Measurements from ENCODE around the gene EPPIN. TPM values are rescaled to one million over a fixed set of nuclear protein-coding genes. Genes with fewer than 3 reads are reported as not detected.
"Not testable (repeated sequence)": the region's sequence is repeated elsewhere in the genome, so short reads cannot be mapped to it uniquely, and the experiment has no call there.

The EPPIN gene
- not detected for polyA plus RNA-seq

- no peak within 1 kb of the TSS for H3K4me3 ChIP-seq (ENCODE audit: low read depth in 1 of 2, low read length in 2 of 2)
- WGBS, 2 donors: 79 to 81% methylated on average over 6 of the region's 6 CpGs
These were observed at the start of gene EPPIN for GRCh38 chr20:45547206-45547770. EPPIN (minus strand) TSS chr20:45547401; CDS start chr20:45547357, 44 bp downstream.

GRCh38 chr20:45595235-45595634, 48.0 kb upstream of the EPPIN start:
- no peaks in the 10 kb centered on the region for H3K9me3 ChIP-seq (ENCODE audit: control insufficient read depth in 2 of 2, insufficient read depth in 1 of 2, low read depth in 1 of 2, low read length in 1 of 2)
- no peak overlapping the region for H3K4me3 ChIP-seq (ENCODE audit: low read depth in 1 of 2, low read length in 2 of 2)
- peaks cover 4 to 9% of the 10 kb centered on the region in 2 donors for H3K27me3 ChIP-seq (ENCODE audit: control insufficient read depth in 1 of 2, insufficient read depth in 2 of 2, low read length in 2 of 2)
- H3K36me3 ChIP-seq (ENCODE audit: control insufficient read depth in 2 of 2, insufficient read depth in 2 of 2, low read length in 1 of 2): no peaks in the 10 kb centered on the region
- 35 to 58% methylated on average over 1 of the region's 1 CpG for WGBS, 2 donors
- H3K27ac ChIP-seq (ENCODE audit: low read depth in 2 of 2, low read length in 1 of 2): no peak overlapping the region
- no peaks in the 10 kb centered on the region for H3K4me1 ChIP-seq (ENCODE audit: control insufficient read depth in 2 of 2, insufficient read depth in 2 of 2, low read length in 1 of 2)

More at GRCh38 chr20:45547206-45547770, at the start of gene EPPIN:
- H3K9me3 ChIP-seq (ENCODE audit: control insufficient read depth in 2 of 2, insufficient read depth in 1 of 2, low read depth in 1 of 2, low read length in 1 of 2): no peaks in the 10 kb centered on the region
- H3K27me3 ChIP-seq (ENCODE audit: control insufficient read depth in 1 of 2, insufficient read depth in 2 of 2, low read length in 2 of 2): peaks cover 4 to 14% of the 10 kb centered on the region in 2 donors
- H3K27ac ChIP-seq (ENCODE audit: low read depth in 2 of 2, low read length in 1 of 2): no peak within 1 kb of the TSS
- no peaks in the 10 kb centered on the region for H3K36me3 ChIP-seq (ENCODE audit: control insufficient read depth in 2 of 2, insufficient read depth in 2 of 2, low read length in 1 of 2)
- H3K4me1 ChIP-seq (ENCODE audit: control insufficient read depth in 2 of 2, insufficient read depth in 2 of 2, low read length in 1 of 2): no peaks in the 10 kb centered on the region

GRCh38 chr20:45593498-45593897, 46.3 kb upstream of the EPPIN start:
- peaks cover 4 to 6% of the 10 kb centered on the region in 2 donors for H3K27me3 ChIP-seq (ENCODE audit: control insufficient read depth in 1 of 2, insufficient read depth in 2 of 2, low read length in 2 of 2)
- whole genome bisulfite sequencing, 2 donors: 49 to 59% methylated on average over 1 of the region's 1 CpG

GRCh38 chr20:45592574-45593189, 45.5 kb upstream of the EPPIN start:
- Histone ChIP-seq H3K27ac (ENCODE audit: low read depth in 2 of 2, low read length in 1 of 2) (no peak overlapping the region), H3K4me3 (ENCODE audit: low read depth in 1 of 2, low read length in 2 of 2) (no peak overlapping the region), H3K9me3 (ENCODE audit: control insufficient read depth in 2 of 2, insufficient read depth in 1 of 2, low read depth in 1 of 2, low read length in 1 of 2) (no peaks in the 10 kb centered on the region), H3K27me3 (ENCODE audit: control insufficient read depth in 1 of 2, insufficient read depth in 2 of 2, low read length in 2 of 2) (peaks cover 4% of the 10 kb centered on the region in 2 donors), H3K4me1 (ENCODE audit: control insufficient read depth in 2 of 2, insufficient read depth in 2 of 2, low read length in 1 of 2) (no peaks in the 10 kb centered on the region), H3K36me3 (ENCODE audit: control insufficient read depth in 2 of 2, insufficient read depth in 2 of 2, low read length in 1 of 2) (no peaks in the 10 kb centered on the region)
- 59 to 62% methylated on average over 5 of the region's 5 CpGs for WGBS, 2 donors

More at GRCh38 chr20:45593498-45593897, 46.3 kb upstream of the EPPIN start:
- Histone ChIP-seq H3K36me3 (ENCODE audit: control insufficient read depth in 2 of 2, insufficient read depth in 2 of 2, low read length in 1 of 2) (no peaks in the 10 kb centered on the region), H3K9me3 (ENCODE audit: control insufficient read depth in 2 of 2, insufficient read depth in 1 of 2, low read depth in 1 of 2, low read length in 1 of 2) (no peaks in the 10 kb centered on the region), H3K27ac (ENCODE audit: low read depth in 2 of 2, low read length in 1 of 2) (no peak overlapping the region), H3K4me3 (ENCODE audit: low read depth in 1 of 2, low read length in 2 of 2) (no peak overlapping the region), H3K4me1 (ENCODE audit: control insufficient read depth in 2 of 2, insufficient read depth in 2 of 2, low read length in 1 of 2) (no peaks in the 10 kb centered on the region)

- Histone ChIP-seq H3K36me3 (ENCODE audit: control insufficient read depth in 2 of 2, insufficient read depth in 2 of 2, low read length in 1 of 2) (no peaks in the 10 kb centered on the region), H3K9me3 (ENCODE audit: control insufficient read depth in 2 of 2, insufficient read depth in 1 of 2, low read depth in 1 of 2, low read length in 1 of 2) (no peaks in the 10 kb centered on the region), H3K4me1 (ENCODE audit: control insufficient read depth in 2 of 2, insufficient read depth in 2 of 2, low read length in 1 of 2) (no peaks in the 10 kb centered on the region), H3K27ac (ENCODE audit: low read depth in 2 of 2, low read length in 1 of 2) (no peak overlapping the region), H3K27me3 (ENCODE audit: control insufficient read depth in 1 of 2, insufficient read depth in 2 of 2, low read length in 2 of 2) (no peaks in the 10 kb centered on the region), H3K4me3 (ENCODE audit: low read depth in 1 of 2, low read length in 2 of 2) (no peak overlapping the region)
- 20 to 53% methylated on average over 1 of the region's 1 CpG for WGBS, 2 donors
These were observed 42.5 kb upstream of the EPPIN start for GRCh38 chr20:45589725-45590124.

- 63 to 77% methylated on average over 2 of the region's 2 CpGs for WGBS, 2 donors
- no peaks in the 10 kb centered on the region for H3K9me3 ChIP-seq (ENCODE audit: control insufficient read depth in 2 of 2, insufficient read depth in 1 of 2, low read depth in 1 of 2, low read length in 1 of 2)
- H3K4me1 ChIP-seq (ENCODE audit: control insufficient read depth in 2 of 2, insufficient read depth in 2 of 2, low read length in 1 of 2): no peaks in the 10 kb centered on the region
- no peaks in the 10 kb centered on the region for H3K36me3 ChIP-seq (ENCODE audit: control insufficient read depth in 2 of 2, insufficient read depth in 2 of 2, low read length in 1 of 2)
- no peak overlapping the region for H3K27ac ChIP-seq (ENCODE audit: low read depth in 2 of 2, low read length in 1 of 2)
- no peak overlapping the region for H3K4me3 ChIP-seq (ENCODE audit: low read depth in 1 of 2, low read length in 2 of 2)
- H3K27me3 ChIP-seq (ENCODE audit: control insufficient read depth in 1 of 2, insufficient read depth in 2 of 2, low read length in 2 of 2): no peaks in the 10 kb centered on the region
These were observed 41.6 kb upstream of the EPPIN start for GRCh38 chr20:45588800-45589199.

GRCh38 chr20:45585986-45586385, 38.8 kb upstream of the EPPIN start:
- not testable (repeated sequence) for H3K27ac ChIP-seq (ENCODE audit: low read depth in 2 of 2, low read length in 1 of 2); H3K4me1 ChIP-seq (ENCODE audit: control insufficient read depth in 2 of 2, insufficient read depth in 2 of 2, low read length in 1 of 2); H3K9me3 ChIP-seq (ENCODE audit: control insufficient read depth in 2 of 2, insufficient read depth in 1 of 2, low read depth in 1 of 2, low read length in 1 of 2); H3K27me3 ChIP-seq (ENCODE audit: control insufficient read depth in 1 of 2, insufficient read depth in 2 of 2, low read length in 2 of 2); H3K4me3 ChIP-seq (ENCODE audit: low read depth in 1 of 2, low read length in 2 of 2); H3K36me3 ChIP-seq (ENCODE audit: control insufficient read depth in 2 of 2, insufficient read depth in 2 of 2, low read length in 1 of 2)
- 78 to 88% methylated on average over 5 of the region's 5 CpGs for WGBS, 2 donors

GRCh38 chr20:45584294-45584693, 37.1 kb upstream of the EPPIN start:
- not testable (repeated sequence) for H3K27ac ChIP-seq (ENCODE audit: low read depth in 2 of 2, low read length in 1 of 2); H3K4me1 ChIP-seq (ENCODE audit: control insufficient read depth in 2 of 2, insufficient read depth in 2 of 2, low read length in 1 of 2); H3K9me3 ChIP-seq (ENCODE audit: control insufficient read depth in 2 of 2, insufficient read depth in 1 of 2, low read depth in 1 of 2, low read length in 1 of 2); H3K4me3 ChIP-seq (ENCODE audit: low read depth in 1 of 2, low read length in 2 of 2); H3K36me3 ChIP-seq (ENCODE audit: control insufficient read depth in 2 of 2, insufficient read depth in 2 of 2, low read length in 1 of 2); H3K27me3 ChIP-seq (ENCODE audit: control insufficient read depth in 1 of 2, insufficient read depth in 2 of 2, low read length in 2 of 2)
- WGBS, 2 donors: 87 to 89% methylated on average over 5 of the region's 5 CpGs

- Histone ChIP-seq H3K4me1 (ENCODE audit: control insufficient read depth in 2 of 2, insufficient read depth in 2 of 2, low read length in 1 of 2) (no peaks in the 10 kb centered on the region), H3K27me3 (ENCODE audit: control insufficient read depth in 1 of 2, insufficient read depth in 2 of 2, low read length in 2 of 2) (peaks cover 0 to 6% of the 10 kb centered on the region in 2 donors), H3K36me3 (ENCODE audit: control insufficient read depth in 2 of 2, insufficient read depth in 2 of 2, low read length in 1 of 2) (no peaks in the 10 kb centered on the region), H3K4me3 (ENCODE audit: low read depth in 1 of 2, low read length in 2 of 2) (no peak overlapping the region), H3K9me3 (ENCODE audit: control insufficient read depth in 2 of 2, insufficient read depth in 1 of 2, low read depth in 1 of 2, low read length in 1 of 2) (no peaks in the 10 kb centered on the region), H3K27ac (ENCODE audit: low read depth in 2 of 2, low read length in 1 of 2) (no peak overlapping the region)
- 72 to 78% methylated on average over 3 of the region's 3 CpGs for WGBS, 2 donors
These were observed 36.3 kb upstream of the EPPIN start for GRCh38 chr20:45583502-45583901.

- Histone ChIP-seq H3K27me3 (ENCODE audit: control insufficient read depth in 1 of 2, insufficient read depth in 2 of 2, low read length in 2 of 2) (peaks cover 0 to 6% of the 10 kb centered on the region in 2 donors), H3K4me3 (ENCODE audit: low read depth in 1 of 2, low read length in 2 of 2) (no peak overlapping the region), H3K9me3 (ENCODE audit: control insufficient read depth in 2 of 2, insufficient read depth in 1 of 2, low read depth in 1 of 2, low read length in 1 of 2) (no peaks in the 10 kb centered on the region), H3K4me1 (ENCODE audit: control insufficient read depth in 2 of 2, insufficient read depth in 2 of 2, low read length in 1 of 2) (no peaks in the 10 kb centered on the region), H3K27ac (ENCODE audit: low read depth in 2 of 2, low read length in 1 of 2) (no peak overlapping the region), H3K36me3 (ENCODE audit: control insufficient read depth in 2 of 2, insufficient read depth in 2 of 2, low read length in 1 of 2) (no peaks in the 10 kb centered on the region)
These were observed 34.5 kb upstream of the EPPIN start for GRCh38 chr20:45581702-45582101.
